Neural progenitor cell (in vitro differentiated cells): ENCODE results near the gene CYP2A7. TPM values are rescaled to one million over a fixed set of nuclear protein-coding genes. Genes with fewer than 3 reads are reported as not detected.
"Not testable (repeated sequence)": the region's sequence is repeated elsewhere in the genome, so short reads cannot be mapped to it uniquely, and the experiment has no call there.

Experiments
- DNase-seq: peaks from one replicate; pipeline ENCODE4 v3.0.0-alpha.2; 2016; ENCODE audit warnings: low spot score
- H2AFZ ChIP-seq: fragments of 200-600 bp; sonication (generic); replicated peaks from 2 replicates; pipeline ENCODE4 v1.6.1; 2016; ENCODE audit warnings: antibody characterized with exemption
- H3F3A ChIP-seq: fragments of 200-600 bp; sonication (generic); 2 replicates; pipeline ENCODE4 v1.6.1; 2016; ENCODE audit warnings: antibody characterized with exemption, low read depth
- H3K27ac ChIP-seq: fragments of 200-600 bp; sonication (generic); 2 replicates; pipeline ENCODE4 v1.5.1; 2016; ENCODE audit warnings: mild to moderate bottlenecking
- H3K27me3 ChIP-seq: fragments of 200-600 bp; sonication (generic); 2 replicates; pipeline ENCODE4 v1.6.1; 2016; ENCODE audit warnings: mild to moderate bottlenecking, moderate library complexity
- H3K36me3 ChIP-seq: fragments of 200-600 bp; sonication (generic); 2 replicates; pipeline ENCODE4 v1.5.1; 2016
- H3K4me1 ChIP-seq: fragments of 200-600 bp; sonication (generic); 2 replicates; pipeline ENCODE4 v1.6.1; 2016; ENCODE audit warnings: mixed run types
- H3K4me2 ChIP-seq: fragments of 200-600 bp; sonication (generic); 2 replicates; pipeline ENCODE4 v1.6.1; 2016
- H3K4me3 ChIP-seq: fragments of 200-600 bp; sonication (generic); 2 replicates; pipeline ENCODE4 v1.5.1; 2016
- H3K79me2 ChIP-seq: fragments of 200-600 bp; sonication (generic); 2 replicates; pipeline ENCODE4 v1.6.1; 2016; ENCODE audit warnings: low read depth
- H3K9ac ChIP-seq: fragments of 200-600 bp; sonication (generic); 2 replicates; pipeline ENCODE4 v1.6.1; 2016
- H3K9me3 ChIP-seq: fragments of 200-600 bp; sonication (generic); 2 replicates; pipeline ENCODE4 v1.5.1; 2016; ENCODE audit warnings: low read depth
- H4K20me1 ChIP-seq: fragments of 200-600 bp; sonication (generic); 2 replicates; pipeline ENCODE4 v1.6.1; 2016; ENCODE audit warnings: low read depth
- H3K27ac Mint-ChIP-seq: 3 replicates; pipeline ENCODE4 v1.8.0; 2021; ENCODE audit warnings: mixed read lengths
- H3K27me3 Mint-ChIP-seq: 2 replicates; pipeline ENCODE4 v1.8.0; 2022; ENCODE audit warnings: low read depth, mild to moderate bottlenecking, inconsistent platforms, moderate library complexity, mixed read lengths; ENCODE audit not compliant: insufficient read depth
- H3K36me3 Mint-ChIP-seq: 3 replicates; pipeline ENCODE4 v1.8.0; 2021; ENCODE audit warnings: mixed read lengths
- H3K4me1 Mint-ChIP-seq: 3 replicates; pipeline ENCODE4 v1.8.0; 2021; ENCODE audit warnings: mixed read lengths
- H3K4me3 Mint-ChIP-seq: 3 replicates; pipeline ENCODE4 v1.8.0; 2021; ENCODE audit warnings: mild to moderate bottlenecking, moderate library complexity, mixed read lengths
- H3K9me3 Mint-ChIP-seq: 3 replicates; pipeline ENCODE4 v1.8.0; 2020; ENCODE audit warnings: mixed read lengths
- EZH2 ChIP-seq: fragments of 200-600 bp; sonication (generic); IDR thresholded peaks from 2 replicates; pipeline ENCODE4 v1.6.1; 2017; ENCODE audit warnings: antibody characterized with exemption, mild to moderate bottlenecking, moderate library complexity
- EZH2phosphoT487 ChIP-seq: fragments of 200-600 bp; sonication (generic); IDR thresholded peaks from 2 replicates; pipeline ENCODE4 v1.6.1; 2017; ENCODE audit warnings: antibody characterized with exemption
- total RNA-seq: library from RNA; depleted of rRNA; stranded (reverse); fragments of >200 nt; gene quantifications from 2 replicates; pipeline ENCODE4 v1.2.3, GENCODE V29; 2015; ENCODE audit warnings: low replicate concordance
- TF ChIP-seq, protein P1 (sequence below): fragments of 200-600 bp; sonication (generic); IDR thresholded peaks from 2 replicates; pipeline ENCODE4 v1.5.1; 2017; ENCODE audit warnings: antibody characterized with exemption, mild to moderate bottlenecking

The CYP2A7 gene, protein sequence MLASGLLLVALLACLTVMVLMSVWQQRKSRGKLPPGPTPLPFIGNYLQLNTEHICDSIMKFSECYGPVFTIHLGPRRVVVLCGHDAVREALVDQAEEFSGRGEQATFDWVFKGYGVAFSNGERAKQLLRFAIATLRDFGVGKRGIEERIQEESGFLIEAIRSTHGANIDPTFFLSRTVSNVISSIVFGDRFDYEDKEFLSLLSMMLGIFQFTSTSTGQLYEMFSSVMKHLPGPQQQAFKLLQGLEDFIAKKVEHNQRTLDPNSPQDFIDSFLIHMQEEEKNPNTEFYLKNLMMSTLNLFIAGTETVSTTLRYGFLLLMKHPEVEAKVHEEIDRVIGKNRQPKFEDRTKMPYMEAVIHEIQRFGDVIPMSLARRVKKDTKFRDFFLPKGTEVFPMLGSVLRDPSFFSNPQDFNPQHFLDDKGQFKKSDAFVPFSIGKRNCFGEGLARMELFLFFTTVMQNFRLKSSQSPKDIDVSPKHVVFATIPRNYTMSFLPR
- not detected in 2 replicates for total RNA-seq

DNA sequence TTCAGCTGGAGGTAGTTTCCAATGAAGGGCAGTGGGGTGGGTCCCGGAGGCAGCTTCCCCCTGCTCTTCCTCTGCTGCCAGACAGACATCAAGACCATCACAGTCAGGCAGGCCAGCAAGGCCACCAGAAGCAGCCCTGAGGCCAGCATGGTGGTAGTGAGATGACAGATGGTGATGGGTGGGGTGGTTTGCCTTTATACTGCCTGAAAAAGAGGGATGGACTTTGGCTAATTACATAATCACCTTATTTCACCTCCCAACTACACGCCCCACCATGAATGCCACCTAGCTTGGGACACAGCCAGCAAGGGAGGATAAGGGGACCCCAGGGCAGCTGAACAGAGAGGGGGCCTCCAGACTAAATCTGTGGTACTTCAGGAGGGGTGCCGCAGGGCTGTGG is at the start of gene CYP2A7:
Gene CYP2A7, minus strand, starts transcription at position 170 of the 400 bp plus-strand sequence. Its CDS starts 21 bp downstream, at position 149.
- not testable (repeated sequence) for H3K4me3 Mint-ChIP-seq, H3K4me1 Mint-ChIP-seq
- peaks cover 16% of the 10 kb centered on the region for H3K27me3 Mint-ChIP-seq

DNA sequence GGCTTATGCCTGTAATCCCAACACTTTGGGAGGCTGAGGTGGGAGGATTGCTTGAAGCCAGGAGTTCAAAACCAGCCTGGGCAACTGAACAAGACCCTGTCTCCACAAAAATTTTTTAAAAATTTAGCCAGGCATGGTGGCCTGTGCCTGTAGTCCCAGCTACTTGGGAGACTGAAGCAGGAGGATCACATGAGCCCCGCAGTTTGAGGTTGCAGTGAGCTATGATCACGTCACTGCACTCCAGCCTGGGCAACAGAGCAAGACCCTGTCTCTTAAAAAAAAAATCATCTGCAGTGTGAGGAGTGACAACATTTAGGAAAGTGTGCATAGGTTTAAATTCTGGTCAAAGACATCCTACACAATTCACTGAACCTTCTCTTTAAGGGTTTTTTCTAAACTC is 48.8 kb upstream of the CYP2A7 start:
- H3K27me3 Mint-ChIP-seq, H3K4me2 ChIP-seq, H3K36me3 Mint-ChIP-seq, H3K36me3 ChIP-seq, H3K4me3 ChIP-seq, H3K9me3 Mint-ChIP-seq, H3K4me1 Mint-ChIP-seq, H3K27ac ChIP-seq, H3F3A ChIP-seq, H3K4me3 Mint-ChIP-seq, H3K27me3 ChIP-seq, H2AFZ ChIP-seq, H3K4me1 ChIP-seq, H3K79me2 ChIP-seq, H3K9ac ChIP-seq, DNase-seq, H3K9me3 ChIP-seq, H3K27ac Mint-ChIP-seq, H4K20me1 ChIP-seq: not testable (repeated sequence)

More for the DNA sequence above, at the start of gene CYP2A7:
- peaks cover 22% of the 10 kb centered on the region for H3K27me3 ChIP-seq
- not testable (repeated sequence) for H3K9me3 Mint-ChIP-seq, H3K27ac ChIP-seq, H3K4me1 ChIP-seq, H3K27ac Mint-ChIP-seq, H3K9ac ChIP-seq, DNase-seq, H3K9me3 ChIP-seq, H3K79me2 ChIP-seq, H3F3A ChIP-seq, H2AFZ ChIP-seq, H3K36me3 Mint-ChIP-seq, H4K20me1 ChIP-seq, H3K4me3 ChIP-seq, H3K36me3 ChIP-seq, H3K4me2 ChIP-seq

DNA sequence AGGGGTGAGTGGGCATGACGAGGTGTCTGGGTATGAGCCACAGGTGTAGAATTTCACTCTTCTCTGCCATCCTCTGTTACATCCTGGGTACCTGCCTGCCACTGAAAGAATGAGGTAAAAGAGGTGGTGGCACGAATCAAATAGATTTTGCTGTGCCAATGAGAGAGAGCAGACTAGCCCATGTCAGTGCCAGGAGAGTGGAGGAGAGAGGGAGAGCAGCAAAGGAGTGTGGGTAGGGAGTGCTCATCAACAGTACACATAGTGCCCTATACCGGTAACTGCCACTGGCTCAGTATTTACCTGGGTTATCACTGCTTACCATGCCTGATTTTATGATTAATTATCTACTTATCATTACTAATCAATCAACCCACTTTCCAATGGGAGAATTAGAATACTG is 47.9 kb upstream of the CYP2A7 start:
- not testable (repeated sequence) for H3K36me3 Mint-ChIP-seq, H3F3A ChIP-seq, H3K27me3 Mint-ChIP-seq, H3K4me3 ChIP-seq, DNase-seq, H3K79me2 ChIP-seq, H3K4me3 Mint-ChIP-seq, H3K9ac ChIP-seq, H4K20me1 ChIP-seq, H3K27ac Mint-ChIP-seq, H3K9me3 Mint-ChIP-seq, H3K9me3 ChIP-seq, H3K4me1 ChIP-seq, H3K4me1 Mint-ChIP-seq, H3K27ac ChIP-seq, H3K36me3 ChIP-seq, H3K4me2 ChIP-seq, H2AFZ ChIP-seq, H3K27me3 ChIP-seq

DNA sequence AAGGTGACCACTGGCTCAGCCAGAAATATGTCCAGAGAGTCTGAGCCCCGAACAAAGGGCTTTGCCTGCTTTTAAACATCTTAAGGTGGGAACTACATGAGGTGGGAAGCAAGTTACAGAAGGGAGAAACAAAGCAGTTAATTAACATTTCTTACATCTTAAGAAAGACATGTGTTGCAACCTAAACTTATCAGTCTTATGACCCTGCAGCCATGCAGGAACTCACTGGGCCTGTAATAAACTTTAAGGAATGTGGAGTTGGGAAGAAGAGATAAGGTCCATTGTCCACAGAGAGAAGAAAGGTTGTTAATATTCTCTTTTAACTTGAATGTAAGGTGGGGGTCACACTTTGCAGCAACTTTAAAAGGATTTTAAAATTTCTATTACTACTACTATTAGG is 46.8 kb upstream of the CYP2A7 start:
- no peaks in the 10 kb centered on the region for H3K79me2 ChIP-seq
- H3K36me3 ChIP-seq = no peaks in the 10 kb centered on the region
- TF ChIP-seq, protein P1, sequence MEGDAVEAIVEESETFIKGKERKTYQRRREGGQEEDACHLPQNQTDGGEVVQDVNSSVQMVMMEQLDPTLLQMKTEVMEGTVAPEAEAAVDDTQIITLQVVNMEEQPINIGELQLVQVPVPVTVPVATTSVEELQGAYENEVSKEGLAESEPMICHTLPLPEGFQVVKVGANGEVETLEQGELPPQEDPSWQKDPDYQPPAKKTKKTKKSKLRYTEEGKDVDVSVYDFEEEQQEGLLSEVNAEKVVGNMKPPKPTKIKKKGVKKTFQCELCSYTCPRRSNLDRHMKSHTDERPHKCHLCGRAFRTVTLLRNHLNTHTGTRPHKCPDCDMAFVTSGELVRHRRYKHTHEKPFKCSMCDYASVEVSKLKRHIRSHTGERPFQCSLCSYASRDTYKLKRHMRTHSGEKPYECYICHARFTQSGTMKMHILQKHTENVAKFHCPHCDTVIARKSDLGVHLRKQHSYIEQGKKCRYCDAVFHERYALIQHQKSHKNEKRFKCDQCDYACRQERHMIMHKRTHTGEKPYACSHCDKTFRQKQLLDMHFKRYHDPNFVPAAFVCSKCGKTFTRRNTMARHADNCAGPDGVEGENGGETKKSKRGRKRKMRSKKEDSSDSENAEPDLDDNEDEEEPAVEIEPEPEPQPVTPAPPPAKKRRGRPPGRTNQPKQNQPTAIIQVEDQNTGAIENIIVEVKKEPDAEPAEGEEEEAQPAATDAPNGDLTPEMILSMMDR = no peak
- TF ChIP-seq EZH2 (no peak), EZH2phosphoT487 (no peak)
- no peaks in the 10 kb centered on the region for H3K4me1 ChIP-seq
- no peak overlapping the region for H3K4me3 ChIP-seq
- H2AFZ ChIP-seq = no peak overlapping the region
- no peak overlapping the region for H3K4me2 ChIP-seq
- Mint-ChIP-seq H3K9me3 (no peaks in the 10 kb centered on the region), H3K27ac (no peak overlapping the region), H3K4me3 (no peak overlapping the region), H3K4me1 (no peaks in the 10 kb centered on the region), H3K27me3 (no peaks in the 10 kb centered on the region), H3K36me3 (no peaks in the 10 kb centered on the region)
- no peaks in the 10 kb centered on the region for H4K20me1 ChIP-seq
- H3K9me3 ChIP-seq = no peaks in the 10 kb centered on the region
- no peaks in the 10 kb centered on the region for H3K27me3 ChIP-seq
- DNase-seq = no peak
- H3K27ac ChIP-seq = no peak overlapping the region
- no peak overlapping the region for H3K9ac ChIP-seq
- no peaks in the 10 kb centered on the region for H3F3A ChIP-seq

DNA sequence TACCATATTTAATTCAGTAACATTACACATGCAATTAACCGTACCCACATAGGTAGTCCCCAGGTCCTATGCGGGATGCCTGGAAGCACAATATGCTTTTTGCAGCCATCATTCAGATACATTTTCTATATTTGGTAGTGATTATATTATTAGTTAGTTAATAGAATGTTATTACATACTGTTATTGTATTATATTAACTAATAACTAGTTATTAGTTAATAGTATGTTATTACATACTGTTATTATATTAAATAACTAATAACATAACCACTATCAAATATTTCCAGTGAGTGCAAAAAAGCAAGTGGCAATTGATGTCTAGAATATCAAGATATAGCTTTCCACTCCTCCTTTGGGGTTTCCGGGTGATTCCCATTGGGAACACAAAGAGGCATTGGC is 45.5 kb upstream of the CYP2A7 start:
- Histone ChIP-seq H3K4me2 (no peak overlapping the region), H3K27me3 (no peaks in the 10 kb centered on the region), H2AFZ (no peak overlapping the region), H3K9me3 (no peaks in the 10 kb centered on the region), H3K79me2 (no peaks in the 10 kb centered on the region), H4K20me1 (no peaks in the 10 kb centered on the region), H3F3A (no peaks in the 10 kb centered on the region), H3K27ac (no peak overlapping the region), H3K9ac (no peak overlapping the region), H3K4me3 (no peak overlapping the region), H3K4me1 (peaks cover 4% of the 10 kb centered on the region), H3K36me3 (no peaks in the 10 kb centered on the region)
- Mint-ChIP-seq H3K27ac (no peak overlapping the region), H3K36me3 (no peaks in the 10 kb centered on the region), H3K9me3 (no peaks in the 10 kb centered on the region), H3K4me1 (no peaks in the 10 kb centered on the region), H3K27me3 (no peaks in the 10 kb centered on the region), H3K4me3 (no peak overlapping the region)
- no peak for DNase-seq
- TF ChIP-seq EZH2 (no peak), EZH2phosphoT487 (no peak)

DNA sequence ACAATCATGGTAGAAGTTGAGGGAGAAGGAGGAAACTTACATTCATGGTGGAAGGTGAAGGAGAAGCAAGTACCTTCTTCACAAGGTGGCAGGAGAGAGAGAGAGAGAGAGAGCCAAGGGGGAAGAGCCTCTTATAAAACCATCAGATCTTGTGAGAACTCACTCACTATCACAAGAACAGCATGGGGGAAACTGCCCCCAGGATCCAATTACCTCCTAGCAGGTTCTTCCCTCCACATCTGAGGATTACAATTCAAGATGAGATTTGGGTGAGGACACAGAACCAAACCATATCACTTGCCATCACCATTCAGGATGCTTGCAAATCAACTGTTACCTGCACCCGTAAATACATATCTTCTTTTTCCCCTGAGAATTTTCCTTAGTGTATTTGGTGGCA is 44.2 kb upstream of the CYP2A7 start:
- not testable (repeated sequence) for H3F3A ChIP-seq, H3K4me1 ChIP-seq, H4K20me1 ChIP-seq, H2AFZ ChIP-seq, H3K4me3 ChIP-seq, H3K79me2 ChIP-seq, H3K27me3 Mint-ChIP-seq, H3K36me3 ChIP-seq, H3K27ac ChIP-seq, H3K36me3 Mint-ChIP-seq, H3K4me3 Mint-ChIP-seq, H3K9ac ChIP-seq, H3K9me3 ChIP-seq, DNase-seq, H3K9me3 Mint-ChIP-seq, H3K27me3 ChIP-seq, H3K4me2 ChIP-seq, H3K27ac Mint-ChIP-seq, H3K4me1 Mint-ChIP-seq
